HG02610 (cell line): ENCODE measurements around the gene CORO1C.
"Not testable (repeated sequence)": the region's sequence is repeated elsewhere in the genome, so short reads cannot be mapped to it uniquely, and the experiment has no call there.

Source experiments
- ATAC-seq: cut with Tn5 transposase; IDR thresholded peaks from one replicate; pipeline ENCODE4 v1.9.1; 2021; ENCODE audit warnings: mild to moderate bottlenecking, moderate library complexity; ENCODE audit not compliant: unreplicated experiment

Gene CORO1C

GRCh38 chr12:108755481-108755880 lies 24.2 kb upstream of the CORO1C start:
- ATAC-seq = no peak

- no peak for ATAC-seq
Observed at GRCh38 chr12:108753976-108754375, 22.7 kb upstream of the CORO1C start.

GRCh38 chr12:108752387-108752786 lies 21.1 kb upstream of the CORO1C start:
- ATAC-seq = no peak

- ATAC-seq = no peak
Observed at GRCh38 chr12:108751821-108752220, 20.5 kb upstream of the CORO1C start.

GRCh38 chr12:108751003-108751402 lies 19.7 kb upstream of the CORO1C start:
- not testable (repeated sequence) for ATAC-seq

GRCh38 chr12:108750526-108750925 lies 19.2 kb upstream of the CORO1C start:
- no peak for ATAC-seq

- ATAC-seq = no peak
Observed at GRCh38 chr12:108747563-108747962, 16.2 kb upstream of the CORO1C start.

GRCh38 chr12:108745641-108746040 lies 14.3 kb upstream of the CORO1C start:
- ATAC-seq = no peak

- no peak for ATAC-seq
Observed at GRCh38 chr12:108744021-108744897, 12.9 kb upstream of the CORO1C start.

GRCh38 chr12:108738170-108738569 lies 6.9 kb upstream of the CORO1C start:
- no peak for ATAC-seq

- ATAC-seq = no peak
Observed at GRCh38 chr12:108735855-108736254, 4.5 kb upstream of the CORO1C start.

- no peak for ATAC-seq
Observed at GRCh38 chr12:108734200-108734906, 3.0 kb upstream of the CORO1C start.

GRCh38 chr12:108733230-108733531 lies 1.9 kb upstream of the CORO1C start:
- not testable (repeated sequence) for ATAC-seq

- ATAC-seq = no peak
Observed at GRCh38 chr12:108732489-108733229, 1.3 kb upstream of the CORO1C start.

- peak; percentile 55 for ATAC-seq
Observed at GRCh38 chr12:108731866-108732461, 646 bp upstream of the CORO1C start.

- no peak for ATAC-seq
Observed at GRCh38 chr12:108730365-108731104, 783 bp downstream of the CORO1C start.

- no peak for ATAC-seq
Observed at GRCh38 chr12:108729612-108730364, 1.5 kb downstream of the CORO1C start.

GRCh38 chr12:108728820-108729611 lies 2.3 kb downstream of the CORO1C start:
- no peak for ATAC-seq
